ENCODE results near the gene NELL1.

Gene NELL1

GRCh38 chr11:21295508-21295907 is 626.1 kb downstream of the NELL1 start:
- Histone ChIP-seq H3K4me3 (ENCODE audit: low read length) (no peak overlapping the region), H3K36me3 (ENCODE audit: control insufficient read depth, insufficient read depth, low read length) (no peaks in the 10 kb centered on the region), H3K27ac (ENCODE audit: low read depth, low read length) (no peak overlapping the region), H3K9ac (ENCODE audit: low read length) (no peak overlapping the region), H3K27me3 (ENCODE audit: control insufficient read depth, insufficient read depth, low read length) (no peaks in the 10 kb centered on the region), H3K4me1 (ENCODE audit: control insufficient read depth, insufficient read depth, low read length) (no peaks in the 10 kb centered on the region)

DNA sequence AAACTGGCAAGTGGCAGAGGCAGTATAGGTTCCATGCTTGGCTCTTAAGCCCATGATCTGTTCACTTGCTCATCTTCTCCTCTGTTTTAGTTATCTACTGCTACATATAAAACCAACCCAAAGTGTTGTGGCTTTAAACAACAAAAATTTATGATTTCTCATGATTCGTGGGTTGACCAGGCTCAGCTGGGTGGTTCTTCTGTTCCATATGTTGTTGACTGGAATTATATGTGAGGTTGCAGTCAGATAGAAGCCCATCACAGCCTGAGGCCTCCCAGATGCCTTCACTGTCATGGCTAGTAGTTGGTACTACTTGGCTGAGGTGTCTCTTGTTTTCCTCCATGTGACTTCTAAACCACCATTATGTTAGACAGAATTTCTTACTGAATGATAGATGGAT is 632.6 kb downstream of the NELL1 start:
- Histone ChIP-seq H3K27ac (ENCODE audit: low read depth, low read length) (no peak overlapping the region), H3K4me3 (ENCODE audit: low read length) (no peak overlapping the region), H3K4me1 (ENCODE audit: control insufficient read depth, insufficient read depth, low read length) (no peaks in the 10 kb centered on the region), H3K36me3 (ENCODE audit: control insufficient read depth, insufficient read depth, low read length) (no peaks in the 10 kb centered on the region), H3K9ac (ENCODE audit: low read length) (no peak overlapping the region), H3K27me3 (ENCODE audit: control insufficient read depth, insufficient read depth, low read length) (no peaks in the 10 kb centered on the region)

DNA sequence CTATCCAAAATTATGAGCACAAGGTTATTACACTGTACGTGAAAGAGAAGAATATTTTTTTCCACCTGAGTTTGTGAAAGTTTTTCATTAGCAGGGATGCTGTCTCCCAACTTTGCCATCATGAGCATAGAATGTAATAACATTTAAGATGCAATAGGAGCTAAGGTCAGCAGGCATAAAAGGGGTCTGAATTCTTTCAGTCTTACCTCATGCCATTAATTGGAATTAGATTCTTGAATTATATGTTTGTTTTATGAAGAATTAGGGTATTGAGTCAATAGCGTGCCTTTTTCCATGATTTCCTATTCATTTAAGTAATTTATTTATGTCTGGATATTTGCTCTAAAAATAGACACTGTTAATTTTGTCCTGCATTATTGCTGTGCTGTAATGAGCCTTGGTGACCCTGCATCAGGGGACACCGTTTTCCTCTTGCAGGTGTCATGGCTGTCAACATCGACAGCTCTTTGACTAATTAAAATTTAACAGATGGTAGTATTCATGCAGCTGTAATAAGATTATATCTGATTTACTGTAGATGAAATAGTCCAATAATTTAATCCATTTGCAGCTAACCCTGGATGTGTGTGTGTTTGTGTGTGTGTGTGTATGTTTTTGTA is 637.5 kb downstream of the NELL1 start:
- H3K27ac ChIP-seq (ENCODE audit: low read depth, low read length), result no peak overlapping the region
- H3K4me3 ChIP-seq (ENCODE audit: low read length), result no peak overlapping the region
- no peaks in the 10 kb centered on the region for H3K4me1 ChIP-seq (ENCODE audit: control insufficient read depth, insufficient read depth, low read length)
- no peak overlapping the region for H3K9ac ChIP-seq (ENCODE audit: low read length)
- no peaks in the 10 kb centered on the region for H3K36me3 ChIP-seq (ENCODE audit: control insufficient read depth, insufficient read depth, low read length)
- H3K27me3 ChIP-seq (ENCODE audit: control insufficient read depth, insufficient read depth, low read length), result no peaks in the 10 kb centered on the region

- no peaks in the 10 kb centered on the region for H3K36me3 ChIP-seq (ENCODE audit: control insufficient read depth, insufficient read depth, low read length)
- H3K27me3 ChIP-seq (ENCODE audit: control insufficient read depth, insufficient read depth, low read length), result no peaks in the 10 kb centered on the region
- no peak overlapping the region for H3K9ac ChIP-seq (ENCODE audit: low read length)
- H3K4me1 ChIP-seq (ENCODE audit: control insufficient read depth, insufficient read depth, low read length), result no peaks in the 10 kb centered on the region
- H3K27ac ChIP-seq (ENCODE audit: low read depth, low read length), result no peak overlapping the region
- H3K4me3 ChIP-seq (ENCODE audit: low read length), result no peak overlapping the region
These were observed 638.5 kb downstream of the NELL1 start for GRCh38 chr11:21307874-21308273.

DNA sequence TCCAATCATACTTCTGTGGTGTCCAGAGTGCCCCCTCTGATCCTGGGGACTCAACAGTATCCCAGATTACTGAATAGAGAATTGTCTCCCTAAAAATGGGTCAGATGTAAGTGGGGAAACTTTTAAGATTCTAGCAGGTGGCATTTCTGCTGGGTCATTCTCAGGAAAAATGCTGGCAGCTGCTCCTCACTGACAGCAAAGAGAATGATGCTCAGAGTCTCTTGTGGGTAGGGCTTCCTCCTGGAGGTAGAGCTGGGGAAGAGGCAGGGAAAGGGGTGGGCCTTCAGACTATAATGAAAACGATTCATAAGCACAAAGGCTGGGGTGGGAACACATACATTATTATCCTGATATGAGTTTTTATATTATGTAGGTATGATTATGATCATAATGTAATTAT is 647.2 kb downstream of the NELL1 start:
- H3K9ac ChIP-seq (ENCODE audit: low read length), result no peak overlapping the region
- no peaks in the 10 kb centered on the region for H3K36me3 ChIP-seq (ENCODE audit: control insufficient read depth, insufficient read depth, low read length)

DNA sequence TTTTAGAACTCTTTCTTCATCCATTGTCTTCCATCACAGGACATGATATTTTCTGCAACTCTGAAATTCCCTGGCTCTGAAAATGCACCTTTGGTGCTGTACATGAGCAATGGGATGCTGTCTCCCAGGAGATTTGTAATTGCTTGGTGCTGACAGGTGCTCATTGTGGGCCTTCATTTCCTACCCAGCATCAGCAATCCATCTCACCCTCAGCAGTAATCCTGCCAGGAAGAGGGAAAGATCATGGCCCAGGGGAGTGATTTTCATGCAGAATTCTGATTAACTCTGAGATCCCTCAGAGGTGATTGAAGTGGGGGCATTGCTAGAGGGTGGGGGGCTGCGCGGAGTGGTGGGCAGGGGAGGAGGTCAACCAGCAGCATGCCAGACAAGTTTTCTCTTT is 651.7 kb downstream of the NELL1 start:
- Histone ChIP-seq H3K27ac (ENCODE audit: low read depth, low read length) (no peak overlapping the region), H3K9ac (ENCODE audit: low read length) (no peak overlapping the region), H3K27me3 (ENCODE audit: control insufficient read depth, insufficient read depth, low read length) (no peaks in the 10 kb centered on the region), H3K4me1 (ENCODE audit: control insufficient read depth, insufficient read depth, low read length) (no peaks in the 10 kb centered on the region), H3K4me3 (ENCODE audit: low read length) (no peak overlapping the region), H3K36me3 (ENCODE audit: control insufficient read depth, insufficient read depth, low read length) (no peaks in the 10 kb centered on the region)

More for the DNA sequence above, 647.2 kb downstream of the NELL1 start:
- no peak overlapping the region for H3K4me3 ChIP-seq (ENCODE audit: low read length)
- no peaks in the 10 kb centered on the region for H3K4me1 ChIP-seq (ENCODE audit: control insufficient read depth, insufficient read depth, low read length)
- no peaks in the 10 kb centered on the region for H3K27me3 ChIP-seq (ENCODE audit: control insufficient read depth, insufficient read depth, low read length)
- no peak overlapping the region for H3K27ac ChIP-seq (ENCODE audit: low read depth, low read length)

DNA sequence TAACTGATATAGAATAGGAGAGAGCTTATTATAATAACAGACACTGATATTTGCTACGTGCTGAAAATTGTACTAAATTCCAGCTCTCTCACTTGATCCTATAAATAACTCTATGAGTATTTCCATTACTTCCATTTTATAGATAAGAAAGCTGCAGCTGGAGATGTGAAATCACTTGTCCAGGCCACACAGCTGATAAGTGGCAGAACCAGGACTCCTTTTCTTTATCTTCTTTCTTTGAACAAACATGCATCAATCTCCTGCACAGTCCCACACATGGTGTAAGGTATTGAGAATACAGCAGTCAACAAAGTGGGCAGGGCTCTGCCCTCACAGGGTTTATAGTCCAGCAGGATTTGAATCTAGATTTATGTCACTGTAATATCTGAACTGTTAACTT is 652.1 kb downstream of the NELL1 start:
- Histone ChIP-seq H3K4me1 (ENCODE audit: control insufficient read depth, insufficient read depth, low read length) (no peaks in the 10 kb centered on the region), H3K27ac (ENCODE audit: low read depth, low read length) (no peak overlapping the region), H3K27me3 (ENCODE audit: control insufficient read depth, insufficient read depth, low read length) (no peaks in the 10 kb centered on the region), H3K4me3 (ENCODE audit: low read length) (no peak overlapping the region), H3K36me3 (ENCODE audit: control insufficient read depth, insufficient read depth, low read length) (no peaks in the 10 kb centered on the region), H3K9ac (ENCODE audit: low read length) (no peak overlapping the region)

- Histone ChIP-seq H3K36me3 (ENCODE audit: control insufficient read depth, insufficient read depth, low read length) (no peaks in the 10 kb centered on the region), H3K27me3 (ENCODE audit: control insufficient read depth, insufficient read depth, low read length) (no peaks in the 10 kb centered on the region), H3K4me3 (ENCODE audit: low read length) (no peak overlapping the region), H3K27ac (ENCODE audit: low read depth, low read length) (no peak overlapping the region), H3K9ac (ENCODE audit: low read length) (no peak overlapping the region), H3K4me1 (ENCODE audit: control insufficient read depth, insufficient read depth, low read length) (no peaks in the 10 kb centered on the region)
These were observed 654.2 kb downstream of the NELL1 start for GRCh38 chr11:21323617-21324016.

GRCh38 chr11:21343204-21343603 is 673.8 kb downstream of the NELL1 start:
- Histone ChIP-seq H3K4me3 (ENCODE audit: low read length) (no peak overlapping the region), H3K9ac (ENCODE audit: low read length) (no peak overlapping the region), H3K36me3 (ENCODE audit: control insufficient read depth, insufficient read depth, low read length) (no peaks in the 10 kb centered on the region), H3K27ac (ENCODE audit: low read depth, low read length) (no peak overlapping the region), H3K4me1 (ENCODE audit: control insufficient read depth, insufficient read depth, low read length) (no peaks in the 10 kb centered on the region), H3K27me3 (ENCODE audit: control insufficient read depth, insufficient read depth, low read length) (no peaks in the 10 kb centered on the region)

GRCh38 chr11:21346361-21346760 is 677.0 kb downstream of the NELL1 start:
- H3K27ac ChIP-seq (ENCODE audit: low read depth, low read length), result no peak overlapping the region
- no peak overlapping the region for H3K4me3 ChIP-seq (ENCODE audit: low read length)
- no peaks in the 10 kb centered on the region for H3K4me1 ChIP-seq (ENCODE audit: control insufficient read depth, insufficient read depth, low read length)
- H3K36me3 ChIP-seq (ENCODE audit: control insufficient read depth, insufficient read depth, low read length), result no peaks in the 10 kb centered on the region
- no peak overlapping the region for H3K9ac ChIP-seq (ENCODE audit: low read length)
- no peaks in the 10 kb centered on the region for H3K27me3 ChIP-seq (ENCODE audit: control insufficient read depth, insufficient read depth, low read length)

DNA sequence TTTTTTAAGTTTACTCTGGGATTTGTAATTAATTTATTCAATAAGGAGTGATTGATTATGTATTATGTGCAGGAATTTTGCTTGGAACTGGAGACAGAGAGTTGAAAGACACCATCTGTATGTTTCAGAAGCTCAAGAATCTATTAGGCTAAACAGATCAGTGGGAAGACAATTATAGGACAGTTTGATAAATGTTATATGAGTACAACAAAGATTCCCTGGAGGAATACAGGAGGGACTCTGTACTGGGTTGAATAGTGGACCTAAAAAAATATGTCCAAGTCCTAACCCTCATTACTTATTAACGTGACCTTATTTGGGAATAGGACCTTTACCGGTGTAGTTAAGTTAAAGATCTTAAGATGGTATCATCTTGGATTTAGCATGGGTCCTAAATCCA is 681.2 kb downstream of the NELL1 start:
- H3K27ac ChIP-seq (ENCODE audit: low read depth, low read length), result no peak overlapping the region
- H3K4me3 ChIP-seq (ENCODE audit: low read length), result no peak overlapping the region
- no peaks in the 10 kb centered on the region for H3K4me1 ChIP-seq (ENCODE audit: control insufficient read depth, insufficient read depth, low read length)
- no peak overlapping the region for H3K9ac ChIP-seq (ENCODE audit: low read length)
- H3K36me3 ChIP-seq (ENCODE audit: control insufficient read depth, insufficient read depth, low read length), result no peaks in the 10 kb centered on the region
- no peaks in the 10 kb centered on the region for H3K27me3 ChIP-seq (ENCODE audit: control insufficient read depth, insufficient read depth, low read length)

DNA sequence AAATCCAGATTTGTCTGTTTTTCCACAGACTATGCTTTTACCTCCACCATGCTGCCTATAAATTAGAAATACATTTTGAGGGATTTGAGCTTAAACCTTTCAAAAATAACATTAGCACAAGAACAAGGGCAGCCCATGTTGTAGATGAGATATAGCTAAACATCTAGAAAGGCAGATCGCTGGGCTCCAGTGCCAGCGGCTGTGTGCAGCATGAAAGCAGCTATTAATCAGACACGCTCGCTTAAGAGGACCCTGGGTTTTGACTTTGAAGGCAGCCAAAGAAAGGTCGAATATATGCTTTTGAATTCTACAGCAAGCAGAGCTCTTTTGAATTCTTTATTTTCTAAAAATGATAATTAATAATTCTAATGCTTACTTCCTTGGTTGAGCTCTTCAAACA is 684.0 kb downstream of the NELL1 start:
- Histone ChIP-seq H3K4me3 (ENCODE audit: low read length) (no peak overlapping the region), H3K9ac (ENCODE audit: low read length) (no peak overlapping the region), H3K36me3 (ENCODE audit: control insufficient read depth, insufficient read depth, low read length) (no peaks in the 10 kb centered on the region), H3K27me3 (ENCODE audit: control insufficient read depth, insufficient read depth, low read length) (no peaks in the 10 kb centered on the region), H3K4me1 (ENCODE audit: control insufficient read depth, insufficient read depth, low read length) (no peaks in the 10 kb centered on the region), H3K27ac (ENCODE audit: low read depth, low read length) (no peak overlapping the region)

DNA sequence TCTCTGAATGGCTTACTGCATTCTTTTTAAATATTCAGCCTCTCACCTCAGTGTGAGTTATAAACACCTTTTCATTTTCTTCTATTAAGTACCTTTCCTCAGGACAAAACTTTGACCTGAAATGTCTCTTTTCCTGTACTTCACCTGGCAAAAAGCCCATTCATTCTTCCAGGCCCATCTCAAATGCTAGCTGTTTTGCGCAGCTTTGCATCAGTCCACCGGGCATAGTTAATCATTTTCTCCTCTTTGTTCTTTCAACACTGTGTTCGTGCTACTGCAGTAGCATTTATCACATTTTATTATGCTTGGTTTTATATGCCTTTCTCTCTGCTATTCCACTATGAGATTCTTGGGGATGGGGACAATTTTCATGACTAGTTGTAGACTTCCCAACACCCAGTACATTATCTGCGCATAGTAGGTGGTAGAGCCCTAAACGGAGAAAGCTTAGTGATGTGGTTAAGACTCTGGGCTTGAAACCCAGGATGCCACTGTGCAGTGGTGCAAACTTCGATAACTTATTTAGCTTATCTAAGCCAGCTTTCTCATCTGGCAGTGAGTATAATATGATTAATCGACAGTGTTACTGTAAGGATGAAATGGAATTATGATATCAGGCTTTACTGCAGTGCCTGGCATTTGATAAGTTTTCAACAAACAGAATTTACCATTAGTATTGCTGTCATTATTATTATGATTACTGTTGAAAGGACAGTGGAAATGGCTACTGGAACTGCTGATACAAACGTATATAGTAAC is 695.7 kb downstream of the NELL1 start:
- Histone ChIP-seq H3K4me1 (ENCODE audit: control insufficient read depth, insufficient read depth, low read length) (no peaks in the 10 kb centered on the region), H3K27ac (ENCODE audit: low read depth, low read length) (no peak overlapping the region), H3K9ac (ENCODE audit: low read length) (no peak overlapping the region), H3K4me3 (ENCODE audit: low read length) (no peak overlapping the region), H3K36me3 (ENCODE audit: control insufficient read depth, insufficient read depth, low read length) (no peaks in the 10 kb centered on the region), H3K27me3 (ENCODE audit: control insufficient read depth, insufficient read depth, low read length) (no peaks in the 10 kb centered on the region)
